Choroid plexus epithelial cell (primary cell): Measurements from ENCODE around the gene BMPR1A.

Experiments used
- DNase-seq: peaks from one replicate; pipeline ENCODE4 v3.0.0-alpha.2; 2010; ENCODE audit warnings: low read depth
- H3K4me3 ChIP-seq: 2 replicates; pipeline ENCODE4 v1.5.1; 2011; ENCODE audit warnings: low read depth, mild to moderate bottlenecking, control low read depth, low read length, moderate library complexity
- CTCF ChIP-seq: conservative IDR thresholded peaks from 2 replicates; pipeline ENCODE4 v1.5.1; 2011; ENCODE audit warnings: low read depth, mild to moderate bottlenecking, control low read depth, inconsistent platforms, low read length, moderate library complexity

BMPR1A gene

GRCh38 chr10:86962981-86963310 is 206.5 kb downstream of the BMPR1A start:
- no peak overlapping the region for H3K4me3 ChIP-seq
- no peak for DNase-seq
- TF ChIP-seq CTCF: no peak

DNA sequence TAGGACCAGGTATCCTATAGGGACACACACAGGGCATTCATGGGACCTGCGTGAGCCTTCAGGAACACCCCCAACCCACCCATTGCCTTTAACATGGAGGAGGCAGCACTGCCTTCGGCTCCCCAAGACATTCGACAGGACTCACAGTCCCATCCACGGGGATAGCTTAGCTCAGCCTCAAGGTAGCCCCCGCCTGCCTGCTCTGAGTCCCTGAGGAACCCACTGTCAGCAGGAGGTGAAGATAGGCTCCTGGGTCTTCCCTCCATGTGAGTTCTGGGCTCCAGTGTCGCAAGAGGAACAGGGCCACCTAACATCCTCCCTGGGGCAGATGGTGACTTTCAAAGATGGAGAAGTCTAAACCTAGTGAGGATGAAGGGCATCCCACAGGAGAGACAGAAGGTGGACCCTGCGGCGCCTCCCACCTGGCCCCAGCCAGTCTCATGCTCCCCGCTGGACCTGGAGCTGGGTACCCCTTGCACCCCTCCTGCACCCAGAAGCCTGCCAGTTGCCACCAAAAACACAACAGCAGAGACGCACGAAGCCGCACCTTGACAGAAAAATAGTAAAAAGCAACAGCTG is 207.0 kb downstream of the BMPR1A start:
- H3K4me3 ChIP-seq: no peak overlapping the region
- TF ChIP-seq CTCF: no peak
- no peak for DNase-seq

DNA sequence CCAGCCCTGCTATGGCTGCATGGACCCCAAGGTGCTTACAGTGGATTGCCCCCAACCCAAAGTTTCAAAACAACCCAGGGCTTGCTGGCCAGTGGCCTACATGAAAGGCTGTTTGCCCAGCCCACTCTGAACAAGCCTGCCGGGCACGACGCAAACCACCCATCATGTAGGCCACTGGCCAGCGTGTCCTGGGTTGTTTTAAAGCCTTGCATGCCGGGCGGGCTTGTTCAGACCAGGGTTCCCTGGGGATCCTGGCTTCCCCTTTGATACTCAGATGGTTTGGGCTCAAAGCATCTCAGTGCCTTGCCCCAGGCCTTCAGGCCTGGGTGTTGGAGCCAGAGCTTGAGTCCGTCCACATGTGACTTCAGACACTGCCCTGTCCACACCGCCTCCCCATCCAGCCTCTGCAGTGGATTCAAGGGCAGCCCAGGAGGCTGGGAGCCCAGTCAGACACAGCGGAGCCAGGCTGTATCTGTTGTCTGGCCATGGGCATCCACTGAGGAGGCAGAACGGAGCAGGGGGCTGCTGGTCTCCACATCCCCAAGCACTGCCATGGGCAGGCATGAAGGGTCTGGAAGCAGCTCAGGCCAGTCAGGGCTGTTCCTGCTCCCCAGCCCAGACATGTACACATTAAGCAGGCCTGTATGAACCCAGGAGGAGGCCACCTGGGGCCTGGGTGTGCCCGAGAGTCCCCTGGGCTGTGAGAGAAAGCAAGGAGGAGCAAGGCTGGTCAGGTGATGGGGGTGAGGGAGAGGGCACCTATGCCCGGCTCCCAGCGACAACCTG is 207.8 kb downstream of the BMPR1A start:
- H3K4me3 ChIP-seq: no peak overlapping the region
- no peak for TF ChIP-seq CTCF
- DNase-seq: no peak

DNA sequence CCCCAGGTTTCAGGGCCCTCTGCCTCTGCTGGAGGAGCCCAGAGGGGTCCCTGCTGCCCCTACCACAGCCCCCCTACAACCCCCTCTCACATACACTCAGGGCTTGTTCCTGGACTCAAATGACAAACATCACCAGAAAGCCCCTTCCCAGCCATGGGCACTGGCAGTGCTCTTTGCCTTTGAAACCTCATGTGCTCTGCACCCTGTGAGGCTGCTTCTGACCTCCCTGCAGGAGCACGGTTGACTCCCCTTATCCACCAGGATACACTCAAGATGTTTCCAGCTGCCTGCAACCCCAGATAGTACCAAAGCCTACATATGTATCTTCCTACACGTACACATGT is 208.4 kb downstream of the BMPR1A start:
- no peak for TF ChIP-seq CTCF
- DNase-seq: no peak
- no peak overlapping the region for H3K4me3 ChIP-seq

DNA sequence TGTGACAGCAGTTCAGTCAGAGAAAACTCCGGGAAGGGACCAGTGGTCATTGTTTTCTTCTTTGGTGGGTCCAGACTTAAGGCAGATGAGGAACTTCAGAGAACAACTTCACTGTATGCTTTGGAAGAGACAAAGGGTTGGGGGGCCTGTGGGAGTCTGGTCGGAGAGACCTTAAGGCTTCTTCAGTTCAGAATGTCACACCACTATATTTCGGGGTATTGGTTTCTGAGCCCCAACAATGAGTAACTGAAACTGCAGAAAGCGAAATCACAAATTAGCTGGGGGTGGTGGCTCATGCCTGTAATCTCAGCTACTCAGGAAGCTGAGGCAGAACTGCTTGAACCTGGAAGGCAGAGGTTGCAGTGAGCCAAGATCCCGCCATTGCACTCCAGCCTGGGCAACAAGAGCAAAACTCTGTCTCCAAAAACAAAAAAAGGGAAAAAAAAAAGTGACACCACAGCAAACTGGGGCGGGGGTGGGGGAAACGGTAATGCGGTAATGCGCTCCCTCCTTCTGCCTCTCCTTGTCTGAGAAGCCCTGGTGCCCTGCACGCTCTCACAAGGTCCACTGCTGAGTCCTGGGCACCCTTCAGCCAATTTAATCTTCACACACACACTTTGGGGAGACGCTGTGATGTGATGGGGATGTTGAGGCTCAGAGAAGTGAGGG is 209.7 kb downstream of the BMPR1A start:
- no peak for TF ChIP-seq CTCF
- no peak overlapping the region for H3K4me3 ChIP-seq
- DNase-seq: no peak

- H3K4me3 ChIP-seq: no peak overlapping the region
- no peak for TF ChIP-seq CTCF
- DNase-seq: no peak
Observed at GRCh38 chr10:86967481-86967941, 211.1 kb downstream of the BMPR1A start.
